A549 (cell line): ENCODE data around the gene TMEM39B. TPM values are rescaled to one million over a fixed set of nuclear protein-coding genes. Genes with fewer than 3 reads are reported as not detected.
"Not testable (repeated sequence)": the region's sequence is repeated elsewhere in the genome, so short reads cannot be mapped to it uniquely, and the experiment has no call there.

Source experiments
- ATAC-seq, 2 experiments: fragments of 200-7000 bp in 1 of 2; fragments of >200 bp in 1 of 2; cut with Nextera tagmentation in 1 of 2; cut with Tn5 transposase in 1 of 2; 3 replicates each; pipeline versions ENCODE4 v1.8.0 to v1.9.1; 2018 to 2020; ENCODE audit warnings: mild to moderate bottlenecking in 1 of 2, moderate library complexity in 1 of 2
- CTCF ChIA-PET: fragments of 300-600 bp; sonication (Branson Sonifier 250); formaldehyde crosslinking; extraction: SDS; loops from one replicate; lab custom pipeline; 2021; ENCODE audit warnings: antibody characterized with exemption, inconsistent platforms; lab: Yijun Ruan, JAX
- POLR2A ChIA-PET: fragments of 350-600 bp; formaldehyde crosslinking; extraction: SDS; loops from one replicate; lab custom pipeline; 2021; ENCODE audit warnings: antibody characterized with exemption, inconsistent platforms; lab: Yijun Ruan, JAX
- DNase-seq, 2 experiments: peaks; one replicate each; pipeline versions ENCODE4 v3.0.0 to v3.0.0-alpha.2; 2011 to 2016; ENCODE audit warnings: low read depth in 1 of 2, low spot score in 1 of 2
- FAIRE-seq: peaks from 2 replicates; lab custom pipeline; 2011; peaks lifted over from hg19 to GRCh38; lab: Jason Lieb, UNC
- H3K27ac ChIP-seq, 2 experiments: fragments of >200 bp; sonication (Bioruptor Twin); formaldehyde crosslinking; 3 replicates each; pipeline ENCODE4 v1.5.1; 2016 to 2017
- H3K4me1 ChIP-seq: fragments of >200 bp; sonication (Bioruptor Twin); formaldehyde crosslinking; 3 replicates; pipeline ENCODE4 v1.6.1; 2016
- H3K4me2 ChIP-seq: fragments of >200 bp; sonication (Bioruptor Twin); formaldehyde crosslinking; 3 replicates; pipeline ENCODE4 v1.6.1; 2016
- H3K4me3 ChIP-seq: fragments of >200 bp; sonication (Bioruptor Twin); formaldehyde crosslinking; 3 replicates; pipeline ENCODE4 v1.5.1; 2016
- H3K9me3 ChIP-seq: fragments of >200 bp; sonication (Bioruptor Twin); formaldehyde crosslinking; 3 replicates; pipeline ENCODE4 v1.6.1; 2016
- ATOH8 ChIP-seq: fragments of 250-450 bp; sonication (Bioruptor Pico); IDR thresholded peaks from 2 replicates; pipeline ENCODE4 v1.5.0; 2020; ENCODE audit warnings: low read depth, mild to moderate bottlenecking, moderate library complexity
- FOSB ChIP-seq: fragments of 250-450 bp; sonication (Bioruptor Pico); IDR thresholded peaks from 2 replicates; pipeline ENCODE4 v1.5.0; 2020; ENCODE audit warnings: mild to moderate bottlenecking, moderate library complexity
- FOSL2 ChIP-seq, 2 experiments: fragments of 450-650 bp in 1 of 2; fragments of >200 bp in 1 of 2; sonication (Bioruptor Twin) in 1 of 2; formaldehyde crosslinking; IDR thresholded peaks; 2 replicates each; pipeline versions ENCODE4 v1.5.0 to v1.6.1; 2016 to 2020; ENCODE audit warnings: mild to moderate bottlenecking in 1 of 2, moderate library complexity in 1 of 2
- GATA3 ChIP-seq: IDR thresholded peaks from 2 replicates; pipeline ENCODE4 v1.6.1; 2012; ENCODE audit warnings: borderline replicate concordance
- HOXB13 ChIP-seq: fragments of 250-450 bp; sonication (Bioruptor Pico); IDR thresholded peaks from 2 replicates; pipeline ENCODE4 v1.5.0; 2020; ENCODE audit warnings: low read depth, mild to moderate bottlenecking, moderate library complexity
- HOXB5 ChIP-seq: fragments of 250-450 bp; sonication (Bioruptor Pico); IDR thresholded peaks from 2 replicates; pipeline ENCODE4 v1.5.0; 2020; ENCODE audit warnings: mild to moderate bottlenecking, moderate library complexity
- KDM5A ChIP-seq: fragments of 200-600 bp; sonication (generic); IDR thresholded peaks from 2 replicates; pipeline ENCODE4 v1.6.1; 2016; ENCODE audit warnings: antibody characterized with exemption, mild to moderate bottlenecking
- MAFK ChIP-seq: fragments of 450-650 bp; IDR thresholded peaks from 2 replicates; pipeline ENCODE4 v1.6.1; 2014; ENCODE audit not compliant: partially characterized antibody
- POLR2A ChIP-seq: IDR thresholded peaks from 2 replicates; pipeline ENCODE4 v1.6.1; 2012; ENCODE audit warnings: mild to moderate bottlenecking, low read length
- RAD21 ChIP-seq, 2 experiments: fragments of >200 bp in 1 of 2; sonication (Bioruptor Twin) in 1 of 2; formaldehyde crosslinking in 1 of 2; IDR thresholded peaks in 1 of 2; conservative IDR thresholded peaks in 1 of 2; 2 replicates in 1 of 2; 3 replicates in 1 of 2; pipeline ENCODE4 v1.6.1; 2012 to 2018; ENCODE audit warnings: inconsistent platforms in 1 of 2
- RARB ChIP-seq: fragments of 250-450 bp; sonication (Bioruptor Pico); IDR thresholded peaks from 2 replicates; pipeline ENCODE4 v1.8.0; 2021; ENCODE audit warnings: mild to moderate bottlenecking, moderate library complexity
- RCOR1 ChIP-seq: fragments of 150-350 bp; IDR thresholded peaks from 2 replicates; pipeline ENCODE4 v1.6.1; 2014; ENCODE audit warnings: antibody characterized with exemption, low read length, low read depth
- REST ChIP-seq: fragments of 200-600 bp; sonication (generic); IDR thresholded peaks from 2 replicates; pipeline ENCODE4 v1.6.1; 2016; ENCODE audit warnings: antibody characterized with exemption, mild to moderate bottlenecking, moderate library complexity
- TP53 ChIP-seq: fragments of 250-450 bp; sonication (Bioruptor Pico); IDR thresholded peaks from 2 replicates; pipeline ENCODE4 v1.5.0; 2021; ENCODE audit warnings: mild to moderate bottlenecking, moderate library complexity
- WGBS: methylation state at CpG from one replicate; pipeline ENCODE4 v1.1.6; 2017; ENCODE audit errors: missing lambda C conversion rate; 5-methylcytosine and 5-hydroxymethylcytosine counted together
- polyA plus RNA-seq, 4 experiments: library from polyadenylated mRNA; depleted of rRNA in 3 of 4; stranded (reverse); fragments of >200 nt; fragmentation: RNase III in 1 of 4; extraction: RNeasy Plus Mini Kit Qiagen cat#74134 plus additional on column Dnase treatment in 1 of 4; gene quantifications; 2 replicates in 3 of 4; 3 replicates in 1 of 4; pipeline ENCODE4 v1.2.3, GENCODE V29; 2011 to 2017

TMEM39B gene
- polyA plus RNA-seq, 2 of the 4 experiments (the other 2 are of a cell fraction): 8.5 to 10.8 TPM

- TF ChIP-seq HOXB13 (CRISPR knock-in tag): no peak
- no peak for TF ChIP-seq MAFK
These were observed 69.9 kb downstream of the TMEM39B start (continued) for GRCh38 chr1:32142446-32143301.

GRCh38 chr1:32143302-32143695, 70.6 kb downstream of the TMEM39B start:
- H3K9me3 ChIP-seq, FAIRE-seq, CTCF ChIA-PET, H3K4me3 ChIP-seq, H3K4me2 ChIP-seq, DNase-seq, H3K27ac ChIP-seq, ATAC-seq: not testable (repeated sequence)
- 94% methylated on average over 4 of the region's 4 CpGs for WGBS
- H3K4me1 ChIP-seq: peaks cover 33% of the 10 kb centered on the region
- POLR2A ChIA-PET: interaction anchor here (1.2 kb wide), 1 partner anchor 36 kb away, joined by 7 read pairs; the partner anchor contains the start of gene TXLNA

GRCh38 chr1:32144033-32144432, 71.3 kb downstream of the TMEM39B start:
- CTCF ChIA-PET: no interaction called here
- WGBS: 91% methylated on average over 3 of the region's 3 CpGs
- FAIRE-seq (no peak), DNase-seq (no peak), ATAC-seq (no peak)
- H3K4me2 ChIP-seq: no peak overlapping the region
- TF ChIP-seq ATOH8 (CRISPR knock-in tag) (no peak), HOXB5 (CRISPR knock-in tag) (no peak), KDM5A (no peak), TP53 (CRISPR knock-in tag) (no peak), FOSB (no peak), RAD21 (conservative IDR thresholded peaks at IDR 0.05 in 1 of 2, IDR thresholded peaks at IDR 0.05 in 1 of 2) (no peak), POLR2A (no peak), MAFK (peak; percentile 29)
- no peak overlapping the region for H3K4me3 ChIP-seq
- POLR2A ChIA-PET: no interaction called here
- no peak overlapping the region for H3K27ac ChIP-seq
- peaks cover 26% of the 10 kb centered on the region for H3K4me1 ChIP-seq
- H3K9me3 ChIP-seq: peaks cover 9% of the 10 kb centered on the region; the same call in 1 of the 3 replicates

- not testable (repeated sequence) for FAIRE-seq, DNase-seq, H3K4me1 ChIP-seq, H3K27ac ChIP-seq, ATAC-seq, H3K4me3 ChIP-seq, H3K4me2 ChIP-seq, H3K9me3 ChIP-seq
- 97% methylated on average over 5 of the region's 5 CpGs for WGBS
- ChIA-PET CTCF (interaction anchor here (0.7 kb wide), 1 partner anchor 12 kb away, joined by 3 read pairs; no protein-coding TSS in a partner anchor), POLR2A (interaction anchor here (0.7 kb wide), 1 partner anchor 68 kb away, joined by 5 read pairs; no protein-coding TSS in a partner anchor)
These were observed 75.1 kb downstream of the TMEM39B start for GRCh38 chr1:32147799-32148198.

GRCh38 chr1:32150847-32151246, 78.1 kb downstream of the TMEM39B start:
- Histone ChIP-seq H3K4me2 (no peak overlapping the region), H3K4me1 (peaks cover 3% of the 10 kb centered on the region; the same call in 1 of the 3 replicates), H3K9me3 (peaks cover 9% of the 10 kb centered on the region; the same call in 1 of the 3 replicates), H3K27ac (no peak overlapping the region), H3K4me3 (no peak overlapping the region)
- TF ChIP-seq GATA3 (no peak), RCOR1 (no peak), RARB (no peak), RAD21 (conservative IDR thresholded peaks at IDR 0.05 in 1 of 2, IDR thresholded peaks at IDR 0.05 in 1 of 2) (no peak), FOSL2 (IDR thresholded peaks at IDR 0.05) (no peak), FOSL2 (CRISPR knock-in tag; IDR thresholded peaks at IDR 0.05) (no peak), REST (no peak)
- no peak for ATAC-seq
- CTCF ChIA-PET: interaction anchor here (0.6 to 1.8 kb wide), 4 partner anchors 9 to 59 kb away, joined by 3 to 7 read pairs (median 3); partner anchors contain the start of gene KPNA6
- FAIRE-seq: no peak
- WGBS: 80% methylated on average over 8 of the region's 9 CpGs
- POLR2A ChIA-PET: no interaction called here
- no peak for DNase-seq
